ENCODE measurements around the gene KRT86. TPM values are rescaled to one million over a fixed set of nuclear protein-coding genes. Genes with fewer than 3 reads are reported as not detected.
A peak's percentile ranks its signal among the peaks of the same experiment; 100 is the strongest.
"Not testable (repeated sequence)": the region's sequence is repeated elsewhere in the genome, so short reads cannot be mapped to it uniquely, and the experiment has no call there.

The KRT86 gene
- total RNA-seq, 1 donor from 2014 or later = 0.52 TPM

DNA sequence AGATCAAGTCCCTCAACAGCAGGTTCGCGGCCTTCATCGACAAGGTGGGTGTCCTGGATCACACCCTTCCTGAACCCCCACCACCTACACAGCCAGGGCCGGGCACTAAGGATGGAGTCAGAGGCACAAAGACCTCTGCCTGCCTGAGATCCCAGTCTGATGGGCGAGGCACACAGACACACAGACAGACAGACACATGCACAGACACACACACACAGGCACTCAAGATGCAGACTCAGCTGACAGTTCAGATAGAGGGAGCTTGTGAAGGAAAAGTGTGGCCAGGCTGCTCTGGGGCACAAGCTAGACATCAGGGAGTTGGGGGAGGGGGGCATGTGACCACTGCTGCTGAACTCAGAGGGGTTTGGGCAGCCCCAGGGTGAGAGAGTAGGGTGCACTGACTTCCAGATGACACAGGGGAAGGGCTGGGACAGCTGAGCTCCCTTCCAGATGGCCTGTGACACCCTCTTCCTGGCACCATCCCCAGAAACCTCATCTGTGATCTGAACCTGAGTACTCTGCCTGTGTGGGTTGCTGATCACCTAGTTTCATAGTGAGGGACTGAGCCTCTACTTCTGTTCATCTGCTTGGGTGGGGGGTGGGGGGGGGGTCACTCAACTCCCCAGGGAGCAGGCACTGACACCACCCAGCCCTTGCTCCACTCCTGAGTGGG is 27.9 kb downstream of the KRT86 start:
- H3K9me3 ChIP-seq (ENCODE audit: control insufficient read depth in 3 of 3, low read length in 3 of 3); H3K36me3 ChIP-seq (ENCODE audit: control insufficient read depth in 3 of 3, insufficient read depth in 3 of 3, low read length in 3 of 3); H3K4me1 ChIP-seq (ENCODE audit: control insufficient read depth in 3 of 3, insufficient read depth in 3 of 3, low read length in 3 of 3); H3K27me3 ChIP-seq (ENCODE audit: control insufficient read depth in 3 of 3, insufficient read depth in 3 of 3, low read length in 3 of 3); H3K27ac ChIP-seq (ENCODE audit: low read depth, low read length); H3K9ac ChIP-seq (ENCODE audit: low read depth in 1 of 3, low read length in 3 of 3); H3K4me3 ChIP-seq (ENCODE audit: low read length in 3 of 3): not testable (repeated sequence)

DNA sequence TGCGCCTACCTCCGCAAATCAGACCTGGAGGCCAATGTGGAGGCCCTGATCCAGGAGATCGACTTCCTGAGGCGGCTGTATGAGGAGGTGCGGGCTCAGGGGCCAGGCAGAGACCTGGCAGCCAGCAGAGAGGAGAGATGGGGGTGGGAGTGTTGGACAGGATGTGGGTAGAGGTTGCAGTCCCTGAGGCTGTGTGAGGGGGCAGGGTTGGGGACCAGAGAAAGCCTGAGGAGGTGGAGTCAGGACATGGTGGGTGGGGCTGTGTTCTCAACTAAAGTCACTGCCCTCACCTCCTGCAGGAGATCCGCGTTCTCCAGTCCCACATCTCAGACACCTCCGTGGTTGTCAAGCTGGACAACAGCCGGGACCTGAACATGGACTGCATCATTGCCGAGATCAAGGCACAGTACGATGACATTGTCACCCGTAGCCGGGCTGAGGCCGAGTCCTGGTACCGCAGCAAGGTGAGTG is 30.5 kb downstream of the KRT86 start:
- not testable (repeated sequence) for H3K9me3 ChIP-seq (ENCODE audit: control insufficient read depth in 3 of 3, low read length in 3 of 3); H3K4me3 ChIP-seq (ENCODE audit: low read length in 3 of 3); H3K9ac ChIP-seq (ENCODE audit: low read depth in 1 of 3, low read length in 3 of 3); H3K27ac ChIP-seq (ENCODE audit: low read depth, low read length); H3K36me3 ChIP-seq (ENCODE audit: control insufficient read depth in 3 of 3, insufficient read depth in 3 of 3, low read length in 3 of 3)
- Histone ChIP-seq H3K4me1 (ENCODE audit: control insufficient read depth in 3 of 3, insufficient read depth in 3 of 3, low read length in 3 of 3) (peaks cover 9 to 20% (median 10%) of the 10 kb centered on the region in 3 donors), H3K27me3 (ENCODE audit: control insufficient read depth in 3 of 3, insufficient read depth in 3 of 3, low read length in 3 of 3) (peaks cover 5 to 24% (median 7%) of the 10 kb centered on the region in 3 donors)

DNA sequence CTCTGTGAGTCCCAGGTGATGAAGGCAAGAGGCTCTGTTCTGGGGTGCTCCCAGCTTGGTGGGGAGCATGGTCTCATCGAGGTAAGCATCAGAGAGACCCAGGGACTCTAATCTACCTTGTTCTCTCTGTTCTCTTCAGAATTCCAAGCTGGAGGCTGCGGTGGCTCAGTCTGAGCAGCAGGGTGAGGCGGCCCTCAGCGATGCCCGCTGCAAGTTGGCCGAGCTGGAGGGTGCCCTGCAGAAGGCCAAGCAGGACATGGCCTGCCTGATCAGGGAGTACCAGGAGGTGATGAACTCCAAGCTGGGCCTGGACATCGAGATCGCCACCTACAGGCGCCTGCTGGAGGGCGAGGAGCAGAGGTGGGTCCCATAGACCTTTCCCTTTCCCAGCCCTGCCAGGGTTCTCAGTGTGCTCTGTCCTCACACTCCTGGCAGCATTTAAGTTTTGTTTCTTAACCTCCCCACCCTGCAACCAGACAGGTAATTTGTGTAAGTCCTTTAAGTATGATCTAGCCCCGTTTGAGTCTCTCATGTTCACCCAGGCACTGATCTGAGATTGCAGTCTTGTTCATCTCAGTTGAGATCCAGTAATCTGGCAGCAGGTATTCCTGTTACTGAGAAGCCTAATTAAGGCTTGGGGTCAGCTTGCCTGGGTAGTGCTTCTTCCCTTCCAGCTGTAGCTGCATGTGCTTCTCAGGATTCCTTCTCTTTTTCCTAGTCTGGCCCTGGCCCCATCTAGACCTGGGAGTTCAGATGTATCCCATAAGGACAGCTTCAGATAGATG is 31.7 kb downstream of the KRT86 start:
- H3K27me3 ChIP-seq (ENCODE audit: control insufficient read depth in 3 of 3, insufficient read depth in 3 of 3, low read length in 3 of 3) = peaks cover 5 to 22% (median 6%) of the 10 kb centered on the region in 3 donors

DNA sequence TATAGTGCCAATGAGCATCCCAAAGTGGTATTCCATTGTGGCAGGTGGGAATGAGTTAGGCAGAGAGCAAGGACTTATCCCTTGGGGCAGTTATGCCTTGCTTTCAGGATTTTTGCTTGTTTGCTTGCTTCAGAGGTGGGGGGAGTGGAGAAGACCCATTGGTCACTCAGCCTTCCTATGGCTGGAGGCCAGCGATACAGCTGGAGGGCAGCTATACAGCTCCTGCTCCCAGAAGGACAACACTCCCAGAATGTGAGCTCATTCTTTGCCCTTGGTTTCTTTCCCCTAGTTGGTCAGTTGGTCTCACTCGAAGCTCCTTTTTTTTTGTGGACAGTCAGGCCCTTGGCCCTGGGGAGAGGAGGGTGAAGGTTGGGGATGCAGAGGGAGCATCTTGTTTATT is 32.3 kb downstream of the KRT86 start:
- Histone ChIP-seq H3K27ac (ENCODE audit: low read depth, low read length) (no peak overlapping the region), H3K9me3 (ENCODE audit: control insufficient read depth in 3 of 3, low read length in 3 of 3) (no peaks in the 10 kb centered on the region), H3K27me3 (ENCODE audit: control insufficient read depth in 3 of 3, insufficient read depth in 3 of 3, low read length in 3 of 3) (peaks cover 5 to 22% (median 8%) of the 10 kb centered on the region in 3 donors), H3K9ac (ENCODE audit: low read depth in 1 of 3, low read length in 3 of 3) (no peak overlapping the region), H3K4me1 (ENCODE audit: control insufficient read depth in 3 of 3, insufficient read depth in 3 of 3, low read length in 3 of 3) (peaks cover 9 to 20% (median 10%) of the 10 kb centered on the region in 3 donors), H3K4me3 (ENCODE audit: low read length in 3 of 3) (no peak overlapping the region), H3K36me3 (ENCODE audit: control insufficient read depth in 3 of 3, insufficient read depth in 3 of 3, low read length in 3 of 3) (no peaks in the 10 kb centered on the region)

More for the DNA sequence above, 31.7 kb downstream of the KRT86 start:
- peaks cover 9 to 20% (median 10%) of the 10 kb centered on the region in 3 donors for H3K4me1 ChIP-seq (ENCODE audit: control insufficient read depth in 3 of 3, insufficient read depth in 3 of 3, low read length in 3 of 3)
- no peak overlapping the region for H3K9ac ChIP-seq (ENCODE audit: low read depth in 1 of 3, low read length in 3 of 3)
- no peaks in the 10 kb centered on the region for H3K36me3 ChIP-seq (ENCODE audit: control insufficient read depth in 3 of 3, insufficient read depth in 3 of 3, low read length in 3 of 3)
- H3K27ac ChIP-seq (ENCODE audit: low read depth, low read length) = no peak overlapping the region
- H3K9me3 ChIP-seq (ENCODE audit: control insufficient read depth in 3 of 3, low read length in 3 of 3) = no peaks in the 10 kb centered on the region
- no peak overlapping the region for H3K4me3 ChIP-seq (ENCODE audit: low read length in 3 of 3)

DNA sequence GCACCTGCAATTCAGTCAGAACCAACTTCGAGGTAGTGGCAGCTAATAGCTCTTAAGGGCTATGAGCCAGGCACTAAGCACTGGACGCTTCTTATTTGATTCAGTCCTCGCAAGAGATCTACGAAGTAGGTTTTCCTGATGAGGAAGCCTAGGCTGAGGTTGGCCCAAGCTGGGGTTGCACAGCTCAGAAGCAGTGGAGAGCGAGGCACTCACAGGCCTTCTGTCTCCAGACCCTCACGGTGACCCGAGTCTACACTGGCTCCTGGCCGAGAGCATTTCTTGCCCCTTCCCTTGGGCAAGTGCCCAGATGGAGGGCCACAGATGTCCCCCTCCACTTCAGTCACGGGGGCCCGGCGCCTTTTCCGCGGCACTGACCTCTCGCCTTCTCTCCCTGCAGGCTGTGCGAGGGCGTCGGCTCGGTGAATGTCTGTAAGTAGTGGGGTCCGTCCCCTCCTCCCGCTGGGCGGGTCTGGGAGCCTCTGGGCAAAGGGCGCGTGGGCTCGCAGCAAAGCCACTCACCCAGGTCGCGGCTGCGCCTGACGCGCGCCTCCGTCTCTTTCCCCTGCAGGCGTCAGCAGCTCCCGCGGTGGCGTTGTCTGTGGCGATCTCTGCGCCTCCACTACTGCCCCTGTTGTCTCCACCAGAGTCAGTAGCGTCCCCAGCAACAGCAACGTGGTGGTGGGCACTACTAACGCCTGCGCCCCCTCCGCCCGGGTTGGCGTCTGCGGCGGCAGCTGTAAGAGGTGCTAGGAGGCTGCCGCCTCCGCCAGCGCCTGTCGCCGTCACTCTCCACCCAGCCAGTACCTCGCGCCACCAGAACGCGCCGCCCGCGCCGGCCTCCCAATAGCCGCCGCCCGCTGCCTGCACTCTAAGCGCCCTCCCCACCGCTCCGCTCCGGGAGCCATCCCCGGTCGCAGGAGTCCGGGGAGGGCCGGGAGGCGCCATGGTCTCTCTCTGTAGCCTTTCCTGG is 33.7 kb downstream of the KRT86 start:
- no peaks in the 10 kb centered on the region for H3K36me3 ChIP-seq (ENCODE audit: control insufficient read depth in 3 of 3, insufficient read depth in 3 of 3, low read length in 3 of 3)
- H3K9me3 ChIP-seq (ENCODE audit: control insufficient read depth in 3 of 3, low read length in 3 of 3) = no peaks in the 10 kb centered on the region
- peak overlapping the region; percentile 43 to 85 (median 83) for H3K9ac ChIP-seq (ENCODE audit: low read depth in 1 of 3, low read length in 3 of 3)
- H3K4me3 ChIP-seq (ENCODE audit: low read length in 3 of 3) = peak overlapping the region; percentile 62 to 83 (median 82)
- H3K27ac ChIP-seq (ENCODE audit: low read depth, low read length) = peak overlapping the region; percentile 75
- peaks cover 8 to 27% (median 19%) of the 10 kb centered on the region in 3 donors for H3K27me3 ChIP-seq (ENCODE audit: control insufficient read depth in 3 of 3, insufficient read depth in 3 of 3, low read length in 3 of 3)
- peaks cover 9 to 20% (median 10%) of the 10 kb centered on the region in 3 donors for H3K4me1 ChIP-seq (ENCODE audit: control insufficient read depth in 3 of 3, insufficient read depth in 3 of 3, low read length in 3 of 3)

DNA sequence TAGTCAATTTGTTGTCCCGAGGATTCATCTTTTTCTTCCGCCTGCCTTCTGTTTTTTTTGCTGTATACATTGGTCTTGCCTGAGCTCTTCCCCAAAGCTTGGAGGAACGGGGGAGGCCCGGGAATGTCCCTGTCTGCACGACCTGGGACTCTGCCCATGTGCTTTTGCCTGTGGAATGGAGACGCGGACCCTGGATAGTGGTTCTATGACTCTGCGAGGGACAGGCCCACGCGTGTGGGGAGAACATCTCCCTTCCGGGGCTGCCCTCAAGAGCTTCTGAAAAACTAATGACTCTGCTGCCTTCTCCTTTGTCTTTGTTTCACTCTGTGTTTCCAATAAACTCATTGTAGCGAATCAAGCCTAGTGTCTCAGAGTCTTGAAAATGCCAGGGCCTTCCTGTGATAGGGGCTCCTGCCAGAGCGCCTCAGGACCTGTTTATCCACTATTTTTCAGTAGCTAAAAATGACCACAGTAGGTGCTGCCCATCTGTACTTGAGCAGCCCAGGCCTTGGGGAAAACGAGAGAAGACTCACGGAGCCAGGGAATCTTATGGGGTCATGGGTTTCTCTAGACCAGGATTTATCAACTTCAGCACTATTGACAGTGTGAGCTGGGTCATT is 34.5 kb downstream of the KRT86 start:
- peaks cover 8 to 28% (median 23%) of the 10 kb centered on the region in 3 donors for H3K27me3 ChIP-seq (ENCODE audit: control insufficient read depth in 3 of 3, insufficient read depth in 3 of 3, low read length in 3 of 3)
- peak overlapping the region; percentile 59 to 83 (median 82) for H3K4me3 ChIP-seq (ENCODE audit: low read length in 3 of 3)
- peak overlapping the region; percentile 75 for H3K27ac ChIP-seq (ENCODE audit: low read depth, low read length)
- H3K9ac ChIP-seq (ENCODE audit: low read depth in 1 of 3, low read length in 3 of 3) = peak overlapping the region; percentile 22 to 85 (median 83)
- H3K4me1 ChIP-seq (ENCODE audit: control insufficient read depth in 3 of 3, insufficient read depth in 3 of 3, low read length in 3 of 3) = peaks cover 9 to 20% (median 10%) of the 10 kb centered on the region in 3 donors
- no peaks in the 10 kb centered on the region for H3K9me3 ChIP-seq (ENCODE audit: control insufficient read depth in 3 of 3, low read length in 3 of 3)
- H3K36me3 ChIP-seq (ENCODE audit: control insufficient read depth in 3 of 3, insufficient read depth in 3 of 3, low read length in 3 of 3) = no peaks in the 10 kb centered on the region

DNA sequence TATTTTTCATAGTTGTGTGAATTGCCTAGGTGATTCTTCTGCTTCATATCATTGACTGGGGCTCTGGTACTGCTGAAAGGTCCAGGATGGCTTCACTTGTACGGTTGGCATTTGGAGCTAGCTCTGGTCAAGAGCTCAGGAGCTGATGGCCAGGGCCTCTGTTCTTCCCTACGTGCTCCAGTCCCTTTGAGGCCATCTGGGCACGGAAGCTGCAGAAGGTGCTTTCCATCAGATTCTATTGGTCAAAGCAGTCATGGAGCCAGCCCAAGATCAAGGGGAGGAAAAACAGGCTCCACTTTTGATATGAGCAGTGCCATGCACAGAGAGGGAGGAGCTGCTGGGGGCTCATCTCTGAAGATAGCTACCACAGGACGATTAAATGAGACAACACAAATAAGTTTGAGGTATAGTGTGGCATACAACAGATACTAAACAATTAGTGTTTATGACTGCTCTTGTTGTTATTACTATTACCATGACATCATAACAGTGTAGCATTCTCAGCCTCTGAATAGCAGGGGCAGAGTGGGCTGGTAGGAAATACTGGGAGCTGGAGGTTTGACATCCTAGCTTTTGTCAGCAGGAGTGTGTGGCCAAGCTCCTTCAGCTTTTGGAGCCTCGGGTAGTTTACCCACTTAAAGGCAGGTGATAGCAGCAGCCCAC is 36.3 kb downstream of the KRT86 start:
- Histone ChIP-seq H3K27me3 (ENCODE audit: control insufficient read depth in 3 of 3, insufficient read depth in 3 of 3, low read length in 3 of 3) (peaks cover 8 to 30% (median 30%) of the 10 kb centered on the region in 3 donors), H3K9me3 (ENCODE audit: control insufficient read depth in 3 of 3, low read length in 3 of 3) (no peaks in the 10 kb centered on the region), H3K4me3 (ENCODE audit: low read length in 3 of 3) (no peak overlapping the region), H3K36me3 (ENCODE audit: control insufficient read depth in 3 of 3, insufficient read depth in 3 of 3, low read length in 3 of 3) (no peaks in the 10 kb centered on the region), H3K9ac (ENCODE audit: low read depth in 1 of 3, low read length in 3 of 3) (no peak overlapping the region), H3K4me1 (ENCODE audit: control insufficient read depth in 3 of 3, insufficient read depth in 3 of 3, low read length in 3 of 3) (peaks cover 9 to 20% (median 10%) of the 10 kb centered on the region in 3 donors), H3K27ac (ENCODE audit: low read depth, low read length) (no peak overlapping the region)

DNA sequence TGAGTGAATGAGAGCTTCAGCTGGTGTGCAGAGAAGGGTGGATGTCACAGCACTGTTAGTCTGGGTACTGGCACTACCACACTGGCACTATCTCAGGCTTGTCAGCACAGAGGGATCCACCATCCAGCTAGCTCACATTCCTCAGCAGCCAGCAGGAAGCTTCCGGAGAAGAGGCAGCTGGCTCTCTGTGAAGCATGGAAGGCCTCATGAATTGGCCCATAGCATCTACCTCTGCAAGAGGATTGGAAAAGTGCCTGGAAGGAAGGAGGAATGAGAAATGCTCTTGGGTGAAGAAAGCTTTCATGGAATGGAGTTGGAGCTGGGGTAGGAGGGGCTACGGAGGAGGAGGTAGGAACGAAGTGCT is 36.8 kb downstream of the KRT86 start:
- Histone ChIP-seq H3K9ac (ENCODE audit: low read depth in 1 of 3, low read length in 3 of 3) (no peak overlapping the region), H3K4me1 (ENCODE audit: control insufficient read depth in 3 of 3, insufficient read depth in 3 of 3, low read length in 3 of 3) (peaks cover 9 to 20% (median 10%) of the 10 kb centered on the region in 3 donors), H3K27ac (ENCODE audit: low read depth, low read length) (no peak overlapping the region), H3K36me3 (ENCODE audit: control insufficient read depth in 3 of 3, insufficient read depth in 3 of 3, low read length in 3 of 3) (no peaks in the 10 kb centered on the region), H3K27me3 (ENCODE audit: control insufficient read depth in 3 of 3, insufficient read depth in 3 of 3, low read length in 3 of 3) (peaks cover 8 to 30% (median 28%) of the 10 kb centered on the region in 3 donors), H3K9me3 (ENCODE audit: control insufficient read depth in 3 of 3, low read length in 3 of 3) (no peaks in the 10 kb centered on the region), H3K4me3 (ENCODE audit: low read length in 3 of 3) (no peak overlapping the region)

DNA sequence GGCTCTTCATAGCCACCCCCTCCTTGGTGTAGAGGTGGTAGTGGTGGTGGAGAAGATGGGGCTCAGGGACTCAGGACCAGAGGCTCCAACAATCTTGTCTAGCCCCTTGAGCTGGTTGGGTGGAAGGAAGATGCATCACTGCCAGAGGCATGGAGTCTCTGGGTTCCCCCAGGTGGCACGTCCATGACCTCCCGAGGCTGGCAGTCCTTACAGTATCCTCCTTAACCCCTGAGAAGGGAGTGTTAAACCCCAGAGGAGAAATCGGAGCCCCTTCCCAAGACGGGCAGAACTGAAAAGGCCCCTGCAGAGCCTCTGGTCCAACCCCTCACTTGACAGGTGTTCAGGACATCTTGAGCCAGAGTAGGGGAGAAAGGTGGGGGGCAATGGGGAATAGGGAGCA is 37.6 kb downstream of the KRT86 start:
- H3K4me1 ChIP-seq (ENCODE audit: control insufficient read depth in 3 of 3, insufficient read depth in 3 of 3, low read length in 3 of 3) = peaks cover 9 to 20% (median 10%) of the 10 kb centered on the region in 3 donors
- H3K27ac ChIP-seq (ENCODE audit: low read depth, low read length) = no peak overlapping the region
- peaks cover 8 to 30% (median 27%) of the 10 kb centered on the region in 3 donors for H3K27me3 ChIP-seq (ENCODE audit: control insufficient read depth in 3 of 3, insufficient read depth in 3 of 3, low read length in 3 of 3)
- H3K9ac ChIP-seq (ENCODE audit: low read depth in 1 of 3, low read length in 3 of 3) = no peak overlapping the region
- no peaks in the 10 kb centered on the region for H3K9me3 ChIP-seq (ENCODE audit: control insufficient read depth in 3 of 3, low read length in 3 of 3)
- H3K36me3 ChIP-seq (ENCODE audit: control insufficient read depth in 3 of 3, insufficient read depth in 3 of 3, low read length in 3 of 3) = no peaks in the 10 kb centered on the region
- no peak overlapping the region for H3K4me3 ChIP-seq (ENCODE audit: low read length in 3 of 3)
